HG02798 (cell line): ENCODE measurements around the gene SSTR5.

Experiments
- ATAC-seq: cut with Tn5 transposase; IDR thresholded peaks from one replicate; pipeline ENCODE4 v1.9.1; 2021; ENCODE audit warnings: mild to moderate bottlenecking; ENCODE audit not compliant: unreplicated experiment, poor library complexity

The SSTR5 gene

DNA sequence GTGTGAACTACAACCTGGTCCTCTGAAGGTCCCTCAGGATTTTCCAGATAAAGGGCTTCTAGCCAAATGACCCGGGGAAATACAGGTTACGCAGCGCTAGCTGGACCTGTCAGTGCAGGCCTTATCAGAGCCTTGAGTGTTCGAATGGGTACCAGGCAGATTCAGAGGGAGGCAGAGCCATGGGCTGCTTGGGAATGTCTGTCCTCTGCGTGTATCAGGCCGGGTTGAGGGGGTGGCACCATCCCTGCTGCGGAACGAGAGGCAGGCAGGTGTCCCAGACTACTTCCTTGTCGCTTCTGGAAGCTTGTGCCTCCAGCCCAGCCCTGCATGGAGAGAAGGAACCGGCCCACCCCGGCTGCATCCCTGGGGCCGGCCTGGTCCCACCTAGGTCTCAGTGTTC, 33.6 kb upstream of the SSTR5 start:
- no peak for ATAC-seq

DNA sequence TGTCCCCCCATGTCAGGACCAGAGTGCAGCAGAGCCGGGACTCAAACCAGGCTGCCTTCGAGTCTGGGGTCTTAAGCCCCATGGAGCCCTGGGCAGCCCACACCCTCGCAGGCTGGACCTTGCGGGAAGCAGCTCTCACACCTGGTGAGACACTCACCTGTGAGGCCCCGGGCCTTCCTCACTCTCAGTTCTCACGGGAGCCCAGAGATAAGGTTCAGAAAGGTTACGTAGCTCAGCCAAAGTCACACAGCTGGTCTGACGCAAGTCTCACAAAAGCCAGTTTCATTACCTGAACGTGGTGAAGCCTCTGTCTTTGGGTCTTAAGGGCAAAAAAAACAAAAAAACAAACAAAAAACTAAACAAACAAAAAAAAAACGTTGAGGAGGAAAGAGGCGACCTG, 32.8 kb upstream of the SSTR5 start:
- ATAC-seq = no peak

GRCh38 chr16:1040346-1040745, 32.2 kb upstream of the SSTR5 start:
- no peak for ATAC-seq

DNA sequence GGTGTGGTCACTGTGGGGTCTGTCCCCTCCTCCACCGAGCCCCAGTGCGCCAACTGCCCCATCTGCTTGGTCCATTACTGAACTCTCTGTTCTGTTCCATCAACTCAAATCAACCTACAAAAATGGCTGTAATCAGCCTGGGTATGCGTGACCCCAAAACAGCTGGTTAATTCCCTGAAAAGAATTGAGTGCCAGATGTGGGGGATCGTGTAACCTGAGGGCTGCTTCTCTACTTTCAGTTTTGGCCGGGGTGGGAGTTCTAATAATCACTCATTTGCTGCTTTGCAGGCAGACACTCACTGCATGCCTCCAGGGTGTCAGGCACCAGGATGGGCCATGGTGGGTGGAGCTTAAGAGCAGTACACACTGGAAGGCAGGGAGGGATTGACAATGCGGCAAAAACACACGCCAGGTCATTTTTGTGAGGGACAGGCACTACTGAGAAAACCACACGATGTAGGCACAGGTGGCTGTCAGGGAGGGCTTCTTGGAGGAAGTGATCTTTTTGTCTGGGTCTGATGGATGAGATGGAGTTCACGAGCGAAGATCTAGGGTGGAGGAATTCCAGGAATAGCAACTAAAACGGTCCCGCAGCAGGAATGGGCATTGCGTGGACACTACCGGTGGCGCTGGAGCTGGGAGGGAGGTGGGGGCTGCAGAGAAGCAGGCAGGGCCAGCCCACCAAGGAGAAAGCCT, 30.4 kb upstream of the SSTR5 start:
- no peak for ATAC-seq

- ATAC-seq = no peak
Observed at GRCh38 chr16:1042866-1043265, 29.7 kb upstream of the SSTR5 start.

GRCh38 chr16:1043881-1044451, 28.6 kb upstream of the SSTR5 start:
- ATAC-seq = no peak

GRCh38 chr16:1044460-1045309, 27.9 kb upstream of the SSTR5 start:
- ATAC-seq = no peak

DNA sequence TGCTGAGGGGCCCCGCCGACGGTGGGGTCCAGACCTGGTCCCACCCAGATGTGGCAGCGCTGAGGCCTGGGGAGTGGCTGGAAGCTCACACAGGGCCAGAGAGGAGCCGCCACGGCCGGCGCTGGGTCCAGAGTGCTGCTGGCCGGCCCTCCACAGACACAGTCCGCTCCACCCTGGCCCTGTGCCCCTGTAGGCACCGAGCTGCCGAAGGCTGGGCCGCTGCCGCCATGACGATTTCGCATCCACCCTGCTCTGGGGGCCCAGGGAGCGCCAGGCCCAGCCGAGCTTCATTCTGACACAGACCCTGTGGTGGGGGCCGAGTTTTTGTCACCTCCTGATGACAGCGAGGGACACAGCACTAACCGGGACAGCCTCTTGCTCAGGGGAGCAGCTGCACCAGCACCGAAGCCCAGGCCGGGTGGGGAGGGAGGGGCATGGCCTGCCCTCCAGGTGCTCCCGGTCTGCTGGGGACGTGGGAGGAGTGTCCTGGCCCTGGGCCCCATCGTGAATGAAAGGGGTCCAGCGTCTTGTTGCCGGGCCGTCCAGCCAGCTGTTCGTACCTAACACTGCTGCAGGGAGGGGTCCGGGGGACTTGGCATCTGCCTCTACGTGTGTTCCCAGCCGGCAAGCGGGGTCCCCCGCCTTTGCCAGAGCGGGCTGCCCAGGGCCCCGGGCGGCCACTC, 27.1 kb upstream of the SSTR5 start:
- no peak for ATAC-seq

DNA sequence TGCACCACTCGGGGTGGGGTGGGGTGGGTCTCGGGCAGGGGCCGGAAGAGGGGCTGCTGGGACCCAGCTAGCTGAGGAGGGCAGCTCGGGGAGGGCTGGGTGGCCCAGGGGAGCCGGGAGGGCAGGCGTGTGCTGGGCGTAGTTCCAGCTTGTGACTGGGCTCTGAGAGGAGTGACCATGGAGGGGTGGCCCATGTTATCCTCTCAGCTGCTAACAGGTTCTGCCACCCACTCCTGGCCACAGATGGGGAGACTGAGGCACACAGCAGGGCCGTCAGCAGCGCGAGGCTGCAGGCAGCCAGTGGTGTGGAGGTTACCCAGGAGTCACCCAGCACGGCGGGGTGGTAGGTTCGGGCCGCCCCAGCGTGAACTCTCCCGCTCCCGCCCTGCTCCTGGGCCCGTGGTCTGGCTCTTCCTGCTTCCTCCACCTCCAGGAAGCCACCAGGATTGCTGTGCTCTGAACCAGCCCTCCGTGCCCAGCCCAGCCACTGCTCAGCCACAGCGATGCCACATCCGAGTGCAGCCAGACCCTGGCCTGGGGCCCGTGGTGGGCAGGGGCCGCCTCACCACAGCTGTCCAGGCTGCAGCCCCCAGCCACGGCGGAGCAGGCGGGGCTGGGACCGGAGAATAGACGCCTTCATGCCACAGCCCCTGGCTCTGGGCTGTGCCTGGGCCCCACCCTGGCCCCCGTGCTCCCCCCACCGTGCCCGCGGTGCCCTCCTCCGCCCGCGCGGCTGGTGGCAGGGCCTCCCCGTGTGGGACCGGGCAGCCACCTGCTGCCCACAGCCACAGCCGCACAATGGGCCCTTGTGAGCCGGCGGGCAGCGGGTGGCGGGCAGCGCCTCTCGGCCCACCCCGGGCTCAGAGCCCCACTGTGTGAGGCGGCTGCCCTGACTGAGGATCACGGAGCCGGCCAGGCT, 26.3 kb upstream of the SSTR5 start:
- ATAC-seq = no peak

DNA sequence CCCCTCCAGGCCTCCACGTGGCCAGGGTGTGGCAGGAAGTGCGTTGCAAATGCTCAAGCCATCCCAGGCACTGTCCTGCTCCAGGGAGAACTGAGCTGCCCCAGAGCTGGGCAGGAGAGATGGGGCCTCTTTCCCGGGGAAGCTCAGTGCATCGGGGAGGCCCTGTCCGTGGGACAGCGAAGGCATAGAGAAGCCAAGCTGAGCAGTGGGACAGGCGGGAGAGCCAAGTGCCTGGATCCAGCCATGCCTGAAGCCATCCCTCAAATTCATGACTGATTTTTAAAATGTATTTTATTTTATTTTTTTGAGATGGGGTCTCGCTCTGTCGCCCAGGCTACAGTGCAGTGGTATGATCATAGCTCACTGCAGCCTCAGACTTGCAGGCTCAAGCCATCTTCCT, 25.4 kb upstream of the SSTR5 start:
- ATAC-seq = no peak

GRCh38 chr16:1047801-1048200, 24.7 kb upstream of the SSTR5 start:
- no peak for ATAC-seq

- no peak for ATAC-seq
Observed at GRCh38 chr16:1048442-1049112, 24.0 kb upstream of the SSTR5 start.

- ATAC-seq = no peak
Observed at GRCh38 chr16:1049113-1049975, 23.2 kb upstream of the SSTR5 start.

DNA sequence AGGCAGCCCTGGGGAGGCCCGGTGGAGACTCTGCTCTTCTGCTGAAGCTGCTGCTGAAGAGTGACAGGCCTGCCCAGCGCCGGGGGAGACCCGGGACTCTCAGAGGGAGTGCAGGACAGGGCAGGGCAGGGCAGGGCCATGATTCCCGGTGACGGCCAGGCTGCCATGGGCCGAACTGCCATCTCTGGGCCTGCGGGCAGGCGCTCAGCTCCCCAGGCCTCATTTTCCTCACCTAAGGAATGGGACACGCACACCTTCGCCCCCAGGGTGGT, 22.6 kb upstream of the SSTR5 start:
- no peak for ATAC-seq

DNA sequence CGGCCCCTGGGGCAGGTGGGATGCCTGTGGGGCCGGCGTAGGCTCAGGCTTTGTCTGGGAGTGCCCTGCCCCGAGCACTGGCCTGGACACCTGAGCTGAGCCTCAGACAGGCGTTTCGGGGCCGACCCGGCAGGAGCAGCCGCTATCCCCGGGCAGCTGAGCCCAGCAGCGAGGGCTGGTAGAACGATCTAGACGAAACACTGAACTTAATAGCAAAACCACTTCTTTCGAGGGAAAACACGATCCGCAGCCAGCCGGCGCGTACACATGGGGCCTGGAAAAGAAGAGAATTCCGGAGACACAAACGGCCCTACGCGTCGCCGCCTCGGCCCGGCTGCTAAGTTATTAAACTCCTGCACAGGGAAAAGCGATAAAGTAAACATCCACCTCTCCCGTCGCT, 22.0 kb upstream of the SSTR5 start:
- no peak for ATAC-seq

DNA sequence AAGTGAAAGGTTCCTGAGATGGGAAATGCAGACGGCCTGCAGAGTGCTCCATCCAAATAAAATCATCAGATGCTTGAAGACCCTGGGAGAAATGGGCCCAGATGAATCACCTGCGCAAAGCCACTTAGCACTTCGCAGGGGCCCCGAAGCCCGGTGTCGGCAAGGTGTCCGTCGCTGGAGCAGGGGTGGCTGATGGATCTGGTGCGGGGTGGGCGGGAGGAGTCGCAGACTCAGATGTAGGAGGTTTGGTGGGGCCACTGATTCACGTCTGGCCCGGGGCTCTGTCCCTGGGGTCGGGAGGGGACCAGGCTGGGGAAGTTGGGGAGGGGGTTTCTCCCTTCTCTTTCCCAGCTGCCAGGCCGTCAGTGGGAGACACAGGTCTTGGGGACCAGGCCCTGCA, 21.6 kb upstream of the SSTR5 start:
- ATAC-seq = no peak

- ATAC-seq = no peak
Observed at GRCh38 chr16:1051446-1051845, 21.1 kb upstream of the SSTR5 start.

GRCh38 chr16:1052721-1053120, 19.8 kb upstream of the SSTR5 start:
- no peak for ATAC-seq

GRCh38 chr16:1053121-1053521, 19.4 kb upstream of the SSTR5 start:
- no peak for ATAC-seq
